ENCODE measurements around the gene NINL.
"Not testable (repeated sequence)": the region's sequence is repeated elsewhere in the genome, so short reads cannot be mapped to it uniquely, and the experiment has no call there.

Gene NINL

GRCh38 chr20:25584905-25585704 is at the start of gene NINL:
Gene NINL, minus strand, starts transcription at chr20:25585531. Its CDS starts 58,944 bp downstream, at chr20:25526587.
- DNase-seq (ENCODE audit: low read depth) = peak; percentile 65
- peak within 1 kb of the TSS; percentile 73 for H3K4me3 ChIP-seq (ENCODE audit: low read depth, low read length)
- no peak for TF ChIP-seq CTCF (conservative IDR thresholded peaks at IDR 0.05; ENCODE audit: low read depth, low read length)

- no peak for TF ChIP-seq CTCF (conservative IDR thresholded peaks at IDR 0.05; ENCODE audit: low read depth, low read length)
- no peak for DNase-seq (ENCODE audit: low read depth)
- no peak overlapping the region for H3K4me3 ChIP-seq (ENCODE audit: low read depth, low read length)
Observed at GRCh38 chr20:25632940-25633790, 47.8 kb upstream of the NINL start.

GRCh38 chr20:25630615-25631014 is 45.3 kb upstream of the NINL start:
- not testable (repeated sequence) for DNase-seq (ENCODE audit: low read depth); H3K4me3 ChIP-seq (ENCODE audit: low read depth, low read length)

GRCh38 chr20:25629816-25630499 is 44.6 kb upstream of the NINL start:
- DNase-seq (ENCODE audit: low read depth) = no peak
- no peak overlapping the region for H3K4me3 ChIP-seq (ENCODE audit: low read depth, low read length)

GRCh38 chr20:25626779-25627178 is 41.4 kb upstream of the NINL start:
- H3K4me3 ChIP-seq (ENCODE audit: low read depth, low read length) = no peak overlapping the region
- DNase-seq (ENCODE audit: low read depth) = no peak
- no peak for TF ChIP-seq CTCF (conservative IDR thresholded peaks at IDR 0.05; ENCODE audit: low read depth, low read length)

More at GRCh38 chr20:25629816-25630499, 44.6 kb upstream of the NINL start:
- no peak for TF ChIP-seq CTCF (conservative IDR thresholded peaks at IDR 0.05; ENCODE audit: low read depth, low read length)

- peak overlapping the region; percentile 91 for H3K4me3 ChIP-seq (ENCODE audit: low read depth, low read length)
- peak; percentile 35 for DNase-seq (ENCODE audit: low read depth)
- no peak for TF ChIP-seq CTCF (conservative IDR thresholded peaks at IDR 0.05; ENCODE audit: low read depth, low read length)
Observed at GRCh38 chr20:25624500-25624939, 39.2 kb upstream of the NINL start.
